Measurements from ENCODE around the gene POLR2J. TPM values are rescaled to one million over a fixed set of nuclear protein-coding genes. Genes with fewer than 3 reads are reported as not detected.
"Not testable (repeated sequence)": the region's sequence is repeated elsewhere in the genome, so short reads cannot be mapped to it uniquely, and the experiment has no call there.

The POLR2J gene
- total and polyA plus RNA-seq, 10 of the 15 experiments (the other 5 are each of a cell fraction or from before 2014, with no cell fraction given): 16.4 to 119 (median 77.4) TPM

GRCh38 chr7:102494026-102494425 lies 15.3 kb upstream of the POLR2J start:
- intact Hi-C loops (cut with micrococcal nuclease; ENCODE audit: unreplicated experiment); H3K9ac ChIP-seq (ENCODE audit: control insufficient read depth, insufficient read depth, low read length); CTCF ChIA-PET; H3K9me3 ChIP-seq (replicated peaks; ENCODE audit: control insufficient read depth, insufficient read depth, low read length); H3K4me1 ChIP-seq (ENCODE audit: control insufficient read depth, insufficient read depth, low read length); in situ Hi-C loops (cut with MboI); RAD21 ChIA-PET (ENCODE audit: unreplicated experiment); H3K4me3 ChIP-seq; POLR2A ChIA-PET; DNase-seq (ENCODE audit: low read depth, low spot score); FAIRE-seq; H3K36me3 ChIP-seq (ENCODE audit: control insufficient read depth in 2 of 2, insufficient read depth in 2 of 2, low read length in 1 of 2); H3K4me2 ChIP-seq (ENCODE audit: control insufficient read depth, insufficient read depth); H2AFZ ChIP-seq (ENCODE audit: control insufficient read depth, low read depth, low read length); SMC1A ChIA-PET (ENCODE audit: uncharacterized antibody, unreplicated experiment); BruUV-seq (replicated peaks); H3K27me3 ChIP-seq (replicated peaks in 1 of 2; ENCODE audit: control insufficient read depth in 2 of 2, insufficient read depth in 2 of 2, low read length in 1 of 2); H3K27ac ChIP-seq (ENCODE audit: control insufficient read depth, insufficient read depth); ATAC-seq; H4K20me1 ChIP-seq (ENCODE audit: control insufficient read depth, insufficient read depth); H3K79me2 ChIP-seq (ENCODE audit: control insufficient read depth, insufficient read depth, low read length): not testable (repeated sequence)
- WGBS (ENCODE audit: insufficient coverage, insufficient replicate concordance, low lambda C conversion rate, missing lambda C conversion rate): 22% methylated on average over 4 of the region's 15 CpGs

GRCh38 chr7:102493220-102493935 lies 14.7 kb upstream of the POLR2J start:
- H3K79me2 ChIP-seq (ENCODE audit: control insufficient read depth, insufficient read depth, low read length); H3K4me1 ChIP-seq (ENCODE audit: control insufficient read depth, insufficient read depth, low read length); intact Hi-C loops (cut with micrococcal nuclease; ENCODE audit: unreplicated experiment); RAD21 ChIA-PET (ENCODE audit: unreplicated experiment); SMC1A ChIA-PET (ENCODE audit: uncharacterized antibody, unreplicated experiment); POLR2A ChIA-PET; H3K36me3 ChIP-seq (ENCODE audit: control insufficient read depth in 2 of 2, insufficient read depth in 2 of 2, low read length in 1 of 2); in situ Hi-C loops (cut with MboI); H3K4me2 ChIP-seq (ENCODE audit: control insufficient read depth, insufficient read depth); DNase-seq (ENCODE audit: low read depth, low spot score); FAIRE-seq; H2AFZ ChIP-seq (ENCODE audit: control insufficient read depth, low read depth, low read length); H4K20me1 ChIP-seq (ENCODE audit: control insufficient read depth, insufficient read depth); BruUV-seq (replicated peaks); H3K9me3 ChIP-seq (replicated peaks; ENCODE audit: control insufficient read depth, insufficient read depth, low read length); CTCF ChIA-PET; H3K4me3 ChIP-seq; H3K27me3 ChIP-seq (replicated peaks in 1 of 2; ENCODE audit: control insufficient read depth in 2 of 2, insufficient read depth in 2 of 2, low read length in 1 of 2); H3K27ac ChIP-seq (ENCODE audit: control insufficient read depth, insufficient read depth); H3K9ac ChIP-seq (ENCODE audit: control insufficient read depth, insufficient read depth, low read length): not testable (repeated sequence)
- WGBS (ENCODE audit: insufficient coverage, insufficient replicate concordance, low lambda C conversion rate, missing lambda C conversion rate): no CpG with 5 or more reads among the region's 33 CpGs
- peak; percentile 59 for ATAC-seq

- H4K20me1 ChIP-seq (ENCODE audit: control insufficient read depth, insufficient read depth); H3K4me3 ChIP-seq; H3K27me3 ChIP-seq (replicated peaks in 1 of 2; ENCODE audit: control insufficient read depth in 2 of 2, insufficient read depth in 2 of 2, low read length in 1 of 2); RAD21 ChIA-PET (ENCODE audit: unreplicated experiment); FAIRE-seq; H3K9me3 ChIP-seq (replicated peaks; ENCODE audit: control insufficient read depth, insufficient read depth, low read length); POLR2A ChIA-PET; H3K4me2 ChIP-seq (ENCODE audit: control insufficient read depth, insufficient read depth); DNase-seq (ENCODE audit: low read depth, low spot score); H3K9ac ChIP-seq (ENCODE audit: control insufficient read depth, insufficient read depth, low read length); SMC1A ChIA-PET (ENCODE audit: uncharacterized antibody, unreplicated experiment); H3K27ac ChIP-seq (ENCODE audit: control insufficient read depth, insufficient read depth); CTCF ChIA-PET; H2AFZ ChIP-seq (ENCODE audit: control insufficient read depth, low read depth, low read length); H3K36me3 ChIP-seq (ENCODE audit: control insufficient read depth in 2 of 2, insufficient read depth in 2 of 2, low read length in 1 of 2); intact Hi-C loops (cut with micrococcal nuclease; ENCODE audit: unreplicated experiment); in situ Hi-C loops (cut with MboI); BruUV-seq (replicated peaks); H3K4me1 ChIP-seq (ENCODE audit: control insufficient read depth, insufficient read depth, low read length); H3K79me2 ChIP-seq (ENCODE audit: control insufficient read depth, insufficient read depth, low read length): not testable (repeated sequence)
- 100% methylated on average over 3 of the region's 12 CpGs for WGBS (ENCODE audit: insufficient coverage, insufficient replicate concordance, low lambda C conversion rate, missing lambda C conversion rate)
- peak; percentile 87 for ATAC-seq
Measured at GRCh38 chr7:102490529-102491075, 11.9 kb upstream of the POLR2J start.

GRCh38 chr7:102484317-102484716 lies 5.6 kb upstream of the POLR2J start:
- no CpG with 5 or more reads among the region's 5 CpGs for WGBS (ENCODE audit: insufficient coverage, insufficient replicate concordance, low lambda C conversion rate, missing lambda C conversion rate)
- SMC1A ChIA-PET (ENCODE audit: uncharacterized antibody, unreplicated experiment); H3K4me1 ChIP-seq (ENCODE audit: control insufficient read depth, insufficient read depth, low read length); H3K36me3 ChIP-seq (ENCODE audit: control insufficient read depth in 2 of 2, insufficient read depth in 2 of 2, low read length in 1 of 2); H2AFZ ChIP-seq (ENCODE audit: control insufficient read depth, low read depth, low read length); FAIRE-seq; H3K4me2 ChIP-seq (ENCODE audit: control insufficient read depth, insufficient read depth); ATAC-seq; H3K9ac ChIP-seq (ENCODE audit: control insufficient read depth, insufficient read depth, low read length); DNase-seq (ENCODE audit: low read depth, low spot score); in situ Hi-C loops (cut with MboI); RAD21 ChIA-PET (ENCODE audit: unreplicated experiment); CTCF ChIA-PET; H3K4me3 ChIP-seq; BruUV-seq (replicated peaks); H4K20me1 ChIP-seq (ENCODE audit: control insufficient read depth, insufficient read depth); H3K27me3 ChIP-seq (replicated peaks in 1 of 2; ENCODE audit: control insufficient read depth in 2 of 2, insufficient read depth in 2 of 2, low read length in 1 of 2); POLR2A ChIA-PET; intact Hi-C loops (cut with micrococcal nuclease; ENCODE audit: unreplicated experiment); H3K27ac ChIP-seq (ENCODE audit: control insufficient read depth, insufficient read depth); H3K79me2 ChIP-seq (ENCODE audit: control insufficient read depth, insufficient read depth, low read length); H3K9me3 ChIP-seq (replicated peaks; ENCODE audit: control insufficient read depth, insufficient read depth, low read length): not testable (repeated sequence)
